ENCODE measurements around the gene PROC. TPM values are rescaled to one million over a fixed set of nuclear protein-coding genes. Genes with fewer than 3 reads are reported as not detected.
A peak's percentile ranks its signal among the peaks of the same experiment; 100 is the strongest.

PROC gene
- total RNA-seq, 2 experiments from 2014 or later = not detected

- CTCF ChIA-PET = no interaction called here
- intact Hi-C loops (cut with micrococcal nuclease) = loop anchor here (5.0 kb wide), 2 partner anchors 218 to 352 kb away; no protein-coding TSS in a partner anchor
These were observed 1.3 kb downstream of the PROC start for GRCh38 chr2:127419448-127420038.

GRCh38 chr2:127420039-127420864, 2.0 kb downstream of the PROC start:
- CTCF ChIA-PET = no interaction called here
- Mint-ChIP-seq H3K4me3 (no peak overlapping the region), H3K9me3 (no peaks in the 10 kb centered on the region), H3K27ac (no peak overlapping the region), H3K4me1 (ENCODE audit: low read depth) (peaks cover 27% of the 10 kb centered on the region), H3K36me3 (ENCODE audit: low read depth) (no peaks in the 10 kb centered on the region), H3K27me3 (ENCODE audit: low read depth) (peaks cover 44% of the 10 kb centered on the region)
- DNase-seq = no peak
- intact Hi-C loops (cut with micrococcal nuclease) = no loop called here

More at GRCh38 chr2:127419448-127420038, 1.3 kb downstream of the PROC start:
- H3K27me3 Mint-ChIP-seq (ENCODE audit: low read depth) = peaks cover 42% of the 10 kb centered on the region
- H3K9me3 Mint-ChIP-seq = no peaks in the 10 kb centered on the region
- no peaks in the 10 kb centered on the region for H3K36me3 Mint-ChIP-seq (ENCODE audit: low read depth)
- DNase-seq = no peak
- no peak overlapping the region for H3K27ac Mint-ChIP-seq
- peaks cover 27% of the 10 kb centered on the region for H3K4me1 Mint-ChIP-seq (ENCODE audit: low read depth)
- H3K4me3 Mint-ChIP-seq = no peak overlapping the region

DNA sequence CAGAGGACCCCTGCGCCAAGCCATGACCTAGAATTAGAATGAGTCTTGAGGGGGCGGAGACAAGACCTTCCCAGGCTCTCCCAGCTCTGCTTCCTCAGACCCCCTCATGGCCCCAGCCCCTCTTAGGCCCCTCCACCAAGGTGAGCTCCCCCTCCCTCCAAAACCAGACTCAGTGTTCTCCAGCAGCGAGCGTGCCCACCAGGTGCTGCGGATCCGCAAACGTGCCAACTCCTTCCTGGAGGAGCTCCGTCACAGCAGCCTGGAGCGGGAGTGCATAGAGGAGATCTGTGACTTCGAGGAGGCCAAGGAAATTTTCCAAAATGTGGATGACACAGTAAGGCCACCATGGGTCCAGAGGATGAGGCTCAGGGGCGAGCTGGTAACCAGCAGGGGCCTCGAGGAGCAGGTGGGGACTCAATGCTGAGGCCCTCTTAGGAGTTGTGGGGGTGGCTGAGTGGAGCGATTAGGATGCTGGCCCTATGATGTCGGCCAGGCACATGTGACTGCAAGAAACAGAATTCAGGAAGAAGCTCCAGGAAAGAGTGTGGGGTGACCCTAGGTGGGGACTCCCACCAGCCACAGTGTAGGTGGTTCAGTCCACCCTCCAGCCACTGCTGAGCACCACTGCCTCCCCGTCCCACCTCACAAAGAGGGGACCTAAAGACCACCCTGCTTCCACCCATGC, 3.0 kb downstream of the PROC start:
- DNase-seq = no peak
- no peak overlapping the region for H3K27ac Mint-ChIP-seq
- CTCF ChIA-PET = interaction anchor here (0.5 to 0.8 kb wide), 3 partner anchors 46 to 324 kb away, joined by 3 read pairs; no protein-coding TSS in a partner anchor
- no peaks in the 10 kb centered on the region for H3K36me3 Mint-ChIP-seq (ENCODE audit: low read depth)
- no peaks in the 10 kb centered on the region for H3K9me3 Mint-ChIP-seq
- peaks cover 50% of the 10 kb centered on the region for H3K27me3 Mint-ChIP-seq (ENCODE audit: low read depth)
- peaks cover 22% of the 10 kb centered on the region for H3K4me1 Mint-ChIP-seq (ENCODE audit: low read depth)
- H3K4me3 Mint-ChIP-seq = no peak overlapping the region
- intact Hi-C loops (cut with micrococcal nuclease) = no loop called here

DNA sequence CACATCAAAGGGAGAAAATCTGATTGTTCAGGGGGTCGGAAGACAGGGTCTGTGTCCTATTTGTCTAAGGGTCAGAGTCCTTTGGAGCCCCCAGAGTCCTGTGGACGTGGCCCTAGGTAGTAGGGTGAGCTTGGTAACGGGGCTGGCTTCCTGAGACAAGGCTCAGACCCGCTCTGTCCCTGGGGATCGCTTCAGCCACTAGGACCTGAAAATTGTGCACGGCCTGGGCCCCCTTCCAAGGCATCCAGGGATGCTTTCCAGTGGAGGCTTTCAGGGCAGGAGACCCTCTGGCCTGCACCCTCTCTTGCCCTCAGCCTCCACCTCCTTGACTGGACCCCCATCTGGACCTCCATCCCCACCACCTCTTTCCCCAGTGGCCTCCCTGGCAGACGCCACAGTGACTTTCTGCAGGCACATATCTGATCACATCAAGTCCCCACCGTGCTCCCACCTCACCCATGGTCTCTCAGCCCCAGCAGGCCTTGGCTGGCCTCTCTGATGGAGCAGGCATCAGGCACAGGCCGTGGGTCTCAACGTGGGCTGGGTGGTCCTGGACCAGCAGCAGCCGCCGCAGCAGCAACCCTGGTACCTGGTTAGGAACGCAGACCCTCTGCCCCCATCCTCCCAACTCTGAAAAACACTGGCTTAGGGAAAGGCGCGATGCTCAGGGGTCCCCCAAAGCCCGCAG, 3.8 kb downstream of the PROC start:
- no peaks in the 10 kb centered on the region for H3K36me3 Mint-ChIP-seq (ENCODE audit: low read depth)
- no peak overlapping the region for H3K4me3 Mint-ChIP-seq
- H3K9me3 Mint-ChIP-seq = no peaks in the 10 kb centered on the region
- H3K27ac Mint-ChIP-seq = no peak overlapping the region
- CTCF ChIA-PET = interaction anchor here (0.5 to 0.8 kb wide), 2 partner anchors 95 to 324 kb away, joined by 3 read pairs; no protein-coding TSS in a partner anchor
- peaks cover 51% of the 10 kb centered on the region for H3K27me3 Mint-ChIP-seq (ENCODE audit: low read depth)
- intact Hi-C loops (cut with micrococcal nuclease) = no loop called here
- no peak for DNase-seq
- H3K4me1 Mint-ChIP-seq (ENCODE audit: low read depth) = peaks cover 15% of the 10 kb centered on the region

DNA sequence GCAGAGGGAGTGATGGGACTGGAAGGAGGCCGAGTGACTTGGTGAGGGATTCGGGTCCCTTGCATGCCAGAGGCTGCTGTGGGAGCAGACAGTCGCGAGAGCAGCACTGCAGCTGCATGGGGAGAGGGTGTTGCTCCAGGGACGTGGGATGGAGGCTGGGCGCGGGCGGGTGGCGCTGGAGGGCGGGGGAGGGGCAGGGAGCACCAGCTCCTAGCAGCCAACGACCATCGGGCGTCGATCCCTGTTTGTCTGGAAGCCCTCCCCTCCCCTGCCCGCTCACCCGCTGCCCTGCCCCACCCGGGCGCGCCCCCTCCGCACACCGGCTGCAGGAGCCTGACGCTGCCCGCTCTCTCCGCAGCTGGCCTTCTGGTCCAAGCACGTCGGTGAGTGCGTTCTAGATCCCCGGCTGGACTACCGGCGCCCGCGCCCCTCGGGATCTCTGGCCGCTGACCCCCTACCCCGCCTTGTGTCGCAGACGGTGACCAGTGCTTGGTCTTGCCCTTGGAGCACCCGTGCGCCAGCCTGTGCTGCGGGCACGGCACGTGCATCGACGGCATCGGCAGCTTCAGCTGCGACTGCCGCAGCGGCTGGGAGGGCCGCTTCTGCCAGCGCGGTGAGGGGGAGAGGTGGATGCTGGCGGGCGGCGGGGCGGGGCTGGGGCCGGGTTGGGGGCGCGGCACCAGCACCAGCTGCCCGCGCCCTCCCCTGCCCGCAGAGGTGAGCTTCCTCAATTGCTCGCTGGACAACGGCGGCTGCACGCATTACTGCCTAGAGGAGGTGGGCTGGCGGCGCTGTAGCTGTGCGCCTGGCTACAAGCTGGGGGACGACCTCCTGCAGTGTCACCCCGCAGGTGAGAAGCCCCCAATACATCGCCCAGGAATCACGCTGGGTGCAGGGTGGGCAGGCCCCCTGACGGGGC, 4.6 kb downstream of the PROC start:
- intact Hi-C loops (cut with micrococcal nuclease) = no loop called here

GRCh38 chr2:127423478-127423843, 5.2 kb downstream of the PROC start:
- DNase-seq = peak; percentile 19
- Mint-ChIP-seq H3K27ac (no peak overlapping the region), H3K4me1 (ENCODE audit: low read depth) (peaks cover 10% of the 10 kb centered on the region), H3K36me3 (ENCODE audit: low read depth) (no peaks in the 10 kb centered on the region), H3K4me3 (peak overlapping the region; percentile 15), H3K9me3 (no peaks in the 10 kb centered on the region), H3K27me3 (ENCODE audit: low read depth) (peaks cover 46% of the 10 kb centered on the region)
- intact Hi-C loops (cut with micrococcal nuclease) = no loop called here
- CTCF ChIA-PET = interaction anchor here (1.0 kb wide), 1 partner anchor 56 kb away, joined by 4 read pairs; no protein-coding TSS in a partner anchor

More for the DNA sequence above, 4.6 kb downstream of the PROC start:
- peaks cover 48% of the 10 kb centered on the region for H3K27me3 Mint-ChIP-seq (ENCODE audit: low read depth)
- no peaks in the 10 kb centered on the region for H3K36me3 Mint-ChIP-seq (ENCODE audit: low read depth)
- DNase-seq = no peak
- no peak overlapping the region for H3K27ac Mint-ChIP-seq
- H3K9me3 Mint-ChIP-seq = no peaks in the 10 kb centered on the region
- CTCF ChIA-PET = interaction anchor here (1.0 kb wide), 1 partner anchor 56 kb away, joined by 4 read pairs; no protein-coding TSS in a partner anchor
- peak overlapping the region; percentile 55 for H3K4me3 Mint-ChIP-seq
- peaks cover 10% of the 10 kb centered on the region for H3K4me1 Mint-ChIP-seq (ENCODE audit: low read depth)

DNA sequence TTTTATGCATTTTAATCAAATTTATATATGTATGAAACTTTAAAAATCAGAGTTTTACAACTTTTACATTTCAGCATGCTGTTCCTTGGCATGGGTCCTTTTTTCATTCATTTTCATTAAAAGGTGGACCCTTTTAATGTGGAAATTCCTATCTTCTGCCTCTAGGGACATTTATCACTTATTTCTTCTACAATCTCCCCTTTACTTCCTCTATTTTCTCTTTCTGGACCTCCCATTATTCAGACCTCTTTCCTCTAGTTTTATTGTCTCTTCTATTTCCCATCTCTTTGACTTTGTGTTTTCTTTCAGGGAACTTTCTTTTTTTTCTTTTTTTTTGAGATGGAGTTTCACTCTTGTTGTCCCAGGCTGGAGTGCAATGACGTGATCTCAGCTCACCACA, 5.7 kb downstream of the PROC start:
- Mint-ChIP-seq H3K27me3 (ENCODE audit: low read depth) (peaks cover 46% of the 10 kb centered on the region), H3K36me3 (ENCODE audit: low read depth) (no peaks in the 10 kb centered on the region), H3K27ac (no peak overlapping the region), H3K4me3 (peak overlapping the region; percentile 15), H3K9me3 (no peaks in the 10 kb centered on the region), H3K4me1 (ENCODE audit: low read depth) (peaks cover 10% of the 10 kb centered on the region)
- CTCF ChIA-PET = interaction anchor here (0.7 to 1.0 kb wide), 2 partner anchors 44 to 55 kb away, joined by 3 to 4 read pairs; no protein-coding TSS in a partner anchor
- no peak for DNase-seq
- intact Hi-C loops (cut with micrococcal nuclease) = no loop called here

- DNase-seq = no peak
- H3K4me1 Mint-ChIP-seq (ENCODE audit: low read depth) = peaks cover 10% of the 10 kb centered on the region
- H3K27me3 Mint-ChIP-seq (ENCODE audit: low read depth) = peaks cover 46% of the 10 kb centered on the region
- H3K36me3 Mint-ChIP-seq (ENCODE audit: low read depth) = no peaks in the 10 kb centered on the region
- intact Hi-C loops (cut with micrococcal nuclease) = no loop called here
- no peaks in the 10 kb centered on the region for H3K9me3 Mint-ChIP-seq
- H3K4me3 Mint-ChIP-seq = no peak overlapping the region
- CTCF ChIA-PET = interaction anchor here (0.7 to 1.1 kb wide), 2 partner anchors 43 to 104 kb away, joined by 3 read pairs; no protein-coding TSS in a partner anchor
- no peak overlapping the region for H3K27ac Mint-ChIP-seq
These were observed 6.6 kb downstream of the PROC start for GRCh38 chr2:127424598-127425520.

DNA sequence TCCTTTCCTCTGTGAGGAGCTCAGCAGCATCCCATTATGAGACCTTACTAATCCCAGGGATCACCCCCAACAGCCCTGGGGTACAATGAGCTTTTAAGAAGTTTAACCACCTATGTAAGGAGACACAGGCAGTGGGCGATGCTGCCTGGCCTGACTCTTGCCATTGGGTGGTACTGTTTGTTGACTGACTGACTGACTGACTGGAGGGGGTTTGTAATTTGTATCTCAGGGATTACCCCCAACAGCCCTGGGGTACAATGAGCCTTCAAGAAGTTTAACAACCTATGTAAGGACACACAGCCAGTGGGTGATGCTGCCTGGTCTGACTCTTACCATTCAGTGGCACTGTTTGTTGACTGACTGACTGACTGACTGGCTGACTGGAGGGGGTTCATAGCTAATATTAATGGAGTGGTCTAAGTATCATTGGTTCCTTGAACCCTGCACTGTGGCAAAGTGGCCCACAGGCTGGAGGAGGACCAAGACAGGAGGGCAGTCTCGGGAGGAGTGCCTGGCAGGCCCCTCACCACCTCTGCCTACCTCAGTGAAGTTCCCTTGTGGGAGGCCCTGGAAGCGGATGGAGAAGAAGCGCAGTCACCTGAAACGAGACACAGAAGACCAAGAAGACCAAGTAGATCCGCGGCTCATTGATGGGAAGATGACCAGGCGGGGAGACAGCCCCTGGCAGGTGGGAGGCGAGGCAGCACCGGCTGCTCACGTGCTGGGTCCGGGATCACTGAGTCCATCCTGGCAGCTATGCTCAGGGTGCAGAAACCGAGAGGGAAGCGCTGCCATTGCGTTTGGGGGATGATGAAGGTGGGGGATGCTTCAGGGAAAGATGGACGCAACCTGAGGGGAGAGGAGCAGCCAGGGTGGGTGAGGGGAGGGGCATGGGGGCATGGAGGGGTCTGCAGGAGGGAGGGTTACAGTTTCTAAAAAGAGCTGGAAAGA, 7.6 kb downstream of the PROC start:
- Mint-ChIP-seq H3K4me3 (no peak overlapping the region), H3K27me3 (ENCODE audit: low read depth) (peaks cover 43% of the 10 kb centered on the region), H3K9me3 (no peaks in the 10 kb centered on the region), H3K4me1 (ENCODE audit: low read depth) (peaks cover 10% of the 10 kb centered on the region), H3K27ac (no peak overlapping the region), H3K36me3 (ENCODE audit: low read depth) (no peaks in the 10 kb centered on the region)
- intact Hi-C loops (cut with micrococcal nuclease) = no loop called here
- DNase-seq = no peak
- CTCF ChIA-PET = interaction anchor here (1.1 kb wide), 1 partner anchor 105 kb away, joined by 3 read pairs; no protein-coding TSS in a partner anchor
